ENCODE data around the gene UTP18.
"Not testable (repeated sequence)": the region's sequence is repeated elsewhere in the genome, so short reads cannot be mapped to it uniquely, and the experiment has no call there.

The UTP18 gene

DNA sequence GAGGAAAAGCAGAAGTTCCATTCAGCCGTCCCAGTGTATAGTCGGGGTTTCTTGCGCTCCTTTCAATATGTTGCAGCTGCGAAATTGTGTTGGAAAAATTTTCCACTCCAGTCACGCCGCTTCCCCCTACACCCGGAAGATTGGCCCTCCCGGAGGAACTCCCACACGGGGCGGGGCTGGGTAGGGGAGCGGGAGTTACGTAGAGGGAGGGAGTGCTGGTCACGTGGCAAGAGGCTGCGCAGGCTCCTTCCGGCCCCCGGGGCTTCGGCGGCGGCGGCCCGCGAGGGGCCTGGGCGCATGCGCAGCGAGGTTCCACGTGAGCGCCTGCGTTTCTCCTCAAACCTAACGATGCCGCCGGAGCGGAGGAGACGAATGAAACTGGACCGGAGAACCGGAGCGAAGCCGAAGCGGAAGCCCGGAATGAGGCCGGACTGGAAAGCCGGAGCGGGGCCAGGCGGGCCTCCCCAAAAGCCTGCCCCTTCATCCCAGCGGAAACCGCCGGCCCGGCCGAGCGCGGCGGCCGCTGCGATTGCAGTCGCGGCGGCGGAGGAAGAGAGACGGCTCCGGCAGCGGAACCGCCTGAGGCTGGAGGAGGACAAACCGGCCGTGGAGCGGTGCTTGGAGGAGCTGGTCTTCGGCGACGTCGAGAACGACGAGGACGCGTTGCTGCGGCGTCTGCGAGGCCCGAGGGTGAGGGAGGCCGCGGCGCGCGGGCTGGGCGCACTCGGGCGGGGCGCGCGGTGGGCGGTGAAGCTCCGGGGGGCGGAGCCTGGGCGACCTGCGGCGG is at the start of gene UTP18:
UTP18 (plus strand) TSS at position 310 of the 787 bp plus-strand sequence; CDS start at position 349, 39 bp downstream.
- TF ChIP-seq, protein P1, sequence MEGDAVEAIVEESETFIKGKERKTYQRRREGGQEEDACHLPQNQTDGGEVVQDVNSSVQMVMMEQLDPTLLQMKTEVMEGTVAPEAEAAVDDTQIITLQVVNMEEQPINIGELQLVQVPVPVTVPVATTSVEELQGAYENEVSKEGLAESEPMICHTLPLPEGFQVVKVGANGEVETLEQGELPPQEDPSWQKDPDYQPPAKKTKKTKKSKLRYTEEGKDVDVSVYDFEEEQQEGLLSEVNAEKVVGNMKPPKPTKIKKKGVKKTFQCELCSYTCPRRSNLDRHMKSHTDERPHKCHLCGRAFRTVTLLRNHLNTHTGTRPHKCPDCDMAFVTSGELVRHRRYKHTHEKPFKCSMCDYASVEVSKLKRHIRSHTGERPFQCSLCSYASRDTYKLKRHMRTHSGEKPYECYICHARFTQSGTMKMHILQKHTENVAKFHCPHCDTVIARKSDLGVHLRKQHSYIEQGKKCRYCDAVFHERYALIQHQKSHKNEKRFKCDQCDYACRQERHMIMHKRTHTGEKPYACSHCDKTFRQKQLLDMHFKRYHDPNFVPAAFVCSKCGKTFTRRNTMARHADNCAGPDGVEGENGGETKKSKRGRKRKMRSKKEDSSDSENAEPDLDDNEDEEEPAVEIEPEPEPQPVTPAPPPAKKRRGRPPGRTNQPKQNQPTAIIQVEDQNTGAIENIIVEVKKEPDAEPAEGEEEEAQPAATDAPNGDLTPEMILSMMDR (conservative IDR thresholded peaks at IDR 0.05) = no peak
- peak; percentile 96 for TF ChIP-seq ZFX (IDR thresholded peaks at IDR 0.05)
- H3K27ac ChIP-seq = peak within 1 kb of the TSS; percentile 87

DNA sequence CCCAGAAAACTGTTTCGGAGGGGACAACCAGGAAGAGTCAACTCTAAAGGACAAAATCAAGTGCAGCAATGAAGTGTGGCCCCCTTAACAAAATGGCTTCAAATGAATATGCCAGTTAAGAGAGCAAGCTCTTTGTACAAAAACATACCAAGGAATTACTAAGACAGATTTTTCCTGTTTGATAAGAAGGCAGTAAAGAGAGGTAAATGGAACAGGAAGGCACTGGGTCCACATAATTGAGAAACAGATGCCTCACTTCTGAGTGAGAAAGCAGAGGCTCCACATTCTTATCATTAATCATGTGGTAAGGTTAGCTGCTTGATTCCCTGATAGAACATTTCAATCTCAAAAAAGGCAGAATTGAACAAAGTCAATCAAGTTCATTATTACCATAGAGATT is 45.4 kb upstream of the UTP18 start:
- H3K27ac ChIP-seq = no peak overlapping the region
- no peak for TF ChIP-seq ZFX (IDR thresholded peaks at IDR 0.05)
- TF ChIP-seq, protein P1 (conservative IDR thresholded peaks at IDR 0.05) = no peak

DNA sequence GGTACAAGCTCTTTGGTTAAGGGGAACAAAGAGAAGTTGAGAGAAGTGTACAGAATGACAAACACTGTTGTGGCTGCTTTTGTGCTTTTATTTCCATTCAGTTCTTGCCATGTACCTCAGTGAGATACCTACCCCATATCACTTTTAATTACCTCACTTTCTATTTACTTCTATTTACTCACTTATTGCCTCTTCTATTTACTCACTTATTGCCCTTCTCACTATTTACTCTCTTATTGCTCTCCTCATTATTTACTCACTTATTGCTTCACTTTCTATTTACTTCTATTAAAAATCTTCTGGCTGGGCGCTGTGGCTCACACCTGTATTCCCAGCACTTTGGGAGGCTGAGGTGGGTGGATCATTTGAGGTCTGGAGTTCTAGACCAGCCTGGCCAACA is 42.4 kb upstream of the UTP18 start:
- TF ChIP-seq, protein P1 (conservative IDR thresholded peaks at IDR 0.05) = no peak
- TF ChIP-seq ZFX (IDR thresholded peaks at IDR 0.05) = no peak
- H3K27ac ChIP-seq = no peak overlapping the region

DNA sequence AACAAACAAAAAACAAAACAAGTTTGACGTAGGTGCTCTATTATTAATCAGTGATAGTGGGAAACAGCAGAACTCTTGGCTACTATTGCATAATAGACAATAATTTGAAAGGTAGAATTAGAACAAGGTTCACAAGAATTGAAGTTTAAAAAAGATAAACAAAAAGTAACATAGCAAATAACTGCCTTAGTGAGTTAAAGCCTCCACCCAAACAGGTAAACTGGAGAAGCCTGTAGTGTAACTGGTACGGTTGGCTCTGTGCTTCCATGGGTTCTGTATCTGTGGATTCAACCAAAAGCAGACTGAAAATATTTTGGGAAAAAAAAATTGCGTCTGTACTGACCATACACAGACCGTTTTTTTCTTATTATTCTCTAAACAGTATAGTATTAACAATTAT is 39.0 kb upstream of the UTP18 start:
- TF ChIP-seq, protein P1 (conservative IDR thresholded peaks at IDR 0.05) = no peak
- no peak overlapping the region for H3K27ac ChIP-seq

DNA sequence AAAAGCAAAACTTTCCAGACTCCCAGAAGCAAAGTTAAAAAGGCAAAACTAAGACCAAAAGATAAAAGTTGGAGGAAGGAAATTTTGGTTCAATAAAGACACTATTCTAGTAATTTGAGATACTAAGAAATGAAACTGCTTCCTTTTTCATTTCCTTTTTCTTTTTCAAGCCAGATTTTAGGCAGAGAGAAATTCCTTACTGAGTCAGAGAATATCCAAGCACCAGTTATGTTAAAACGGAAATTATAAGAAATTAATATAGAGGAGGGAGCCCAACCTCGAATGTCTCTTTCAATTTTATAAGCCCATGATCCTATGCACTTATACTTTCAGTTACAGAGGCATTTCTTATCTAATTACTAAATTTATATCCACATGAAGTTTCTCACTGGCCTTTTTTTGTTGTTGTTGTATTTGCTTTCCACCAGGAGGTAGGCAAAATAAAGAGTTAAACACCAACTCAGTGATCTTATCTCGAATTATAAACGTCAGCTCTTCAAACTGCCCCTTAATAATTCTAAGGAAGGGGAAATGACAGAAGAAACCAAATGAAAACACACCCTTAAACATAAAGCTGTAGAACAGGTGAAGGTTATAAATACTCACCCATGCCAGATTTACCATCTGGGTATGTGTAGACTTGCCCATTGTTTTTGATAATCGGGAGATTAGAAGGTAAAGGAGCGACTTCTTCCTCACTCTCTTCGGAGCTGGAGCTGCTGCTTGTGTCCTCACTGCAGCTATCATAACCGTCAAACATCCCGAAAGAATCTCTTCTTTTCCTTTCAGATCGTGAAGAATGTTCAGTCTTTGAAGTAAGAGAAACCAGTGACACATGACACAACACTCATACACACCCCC is 35.7 kb upstream of the UTP18 start:
- no peak for TF ChIP-seq ZFX (IDR thresholded peaks at IDR 0.05)
- TF ChIP-seq, protein P1 (conservative IDR thresholded peaks at IDR 0.05) = no peak
- H3K27ac ChIP-seq = no peak overlapping the region

DNA sequence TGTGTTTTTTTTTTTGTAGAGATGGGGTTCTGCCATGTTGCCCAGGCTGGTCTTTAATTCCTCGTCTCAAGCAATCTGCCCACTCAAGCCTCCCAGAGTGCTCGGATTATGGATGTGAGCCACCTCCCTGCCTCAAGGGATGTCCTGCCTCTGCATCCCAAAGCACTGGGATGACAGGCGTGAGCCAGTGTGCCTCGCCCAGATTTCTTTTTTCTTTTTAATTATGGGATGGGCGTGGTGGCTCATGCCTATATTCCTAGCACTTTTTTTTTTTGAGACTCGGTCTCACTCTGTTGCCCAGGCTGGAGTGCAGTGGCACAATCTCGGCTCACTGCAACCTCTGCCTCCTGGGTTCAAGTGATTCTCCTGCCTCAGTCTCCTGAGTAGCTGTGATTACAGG is 34.8 kb upstream of the UTP18 start:
- H3K27ac ChIP-seq = not testable (repeated sequence)

DNA sequence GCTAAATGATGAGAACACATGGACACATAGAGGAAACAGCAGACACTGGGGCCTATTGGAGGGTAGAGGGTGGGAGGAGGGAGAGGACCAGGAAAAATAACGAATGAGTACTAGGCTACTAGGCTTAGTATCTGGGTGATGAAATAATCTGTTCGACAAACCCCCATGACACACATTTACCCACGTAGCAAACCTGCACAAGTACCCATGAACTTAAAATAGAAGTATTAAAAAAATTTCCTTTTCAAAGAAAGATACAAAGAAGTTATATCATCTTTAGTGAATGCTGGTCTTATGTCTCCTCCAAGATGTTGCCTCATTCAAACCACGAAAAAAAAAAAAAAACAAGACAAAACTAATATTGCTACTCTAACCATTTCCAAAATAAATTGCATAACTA is 32.2 kb upstream of the UTP18 start:
- TF ChIP-seq ZFX (IDR thresholded peaks at IDR 0.05) = no peak
- TF ChIP-seq, protein P1 (conservative IDR thresholded peaks at IDR 0.05) = no peak
- no peak overlapping the region for H3K27ac ChIP-seq

Data from C4-2B (cell line).